WTC11 (cell line): ENCODE data around the gene CCNB1. TPM values are rescaled to one million over a fixed set of nuclear protein-coding genes. Genes with fewer than 3 reads are reported as not detected.
"Not testable (repeated sequence)": the region's sequence is repeated elsewhere in the genome, so short reads cannot be mapped to it uniquely, and the experiment has no call there.

ENCODE experiments used
- ATAC-seq: fragments of 200-7000 bp; cut with Tn5 transposase; 2 replicates; pipeline ENCODE4 v1.10.0; 2021; ENCODE audit warnings: mild to moderate bottlenecking, moderate library complexity
- CTCF ChIA-PET: fragments of 300-600 bp; sonication (Branson Sonifier 250); formaldehyde crosslinking; loops from one replicate; lab custom pipeline; 2021; ENCODE audit warnings: antibody characterized with exemption; lab: Charles Lee
- POLR2A ChIA-PET: fragments of 350-600 bp; sonication (Branson Sonifier 250); formaldehyde crosslinking; loops from one replicate; lab custom pipeline; 2021; ENCODE audit warnings: antibody characterized with exemption; lab: Charles Lee
- DNase-seq: peaks from one replicate; pipeline ENCODE4 v3.0.0; 2021; ENCODE audit warnings: low spot score
- H3K27ac Mint-ChIP-seq: 2 replicates; pipeline ENCODE4 v1.8.0; 2021; ENCODE audit warnings: mixed read lengths
- H3K27me3 Mint-ChIP-seq: 2 replicates; pipeline ENCODE4 v1.8.0; 2021; ENCODE audit warnings: low read depth, mild to moderate bottlenecking, moderate library complexity, mixed read lengths
- H3K36me3 Mint-ChIP-seq: 2 replicates; pipeline ENCODE4 v1.8.0; 2021; ENCODE audit warnings: mixed read lengths
- H3K4me1 Mint-ChIP-seq: 2 replicates; pipeline ENCODE4 v1.8.0; 2022; ENCODE audit warnings: mixed read lengths
- H3K4me3 Mint-ChIP-seq: 2 replicates; pipeline ENCODE4 v1.8.0; 2021; ENCODE audit warnings: mild to moderate bottlenecking, moderate library complexity, mixed read lengths
- H3K9me3 Mint-ChIP-seq: 2 replicates; pipeline ENCODE4 v1.8.0; 2021; ENCODE audit warnings: mixed read lengths
- ATF2 ChIP-seq: sonication (generic); formaldehyde crosslinking; IDR thresholded peaks from 2 replicates; pipeline ENCODE4 v1.8.1; 2022; ENCODE audit warnings: low read depth, missing genetic modification reagents, borderline replicate concordance
- CREB1 ChIP-seq: sonication (generic); formaldehyde crosslinking; IDR thresholded peaks from 2 replicates; pipeline ENCODE4 v1.8.0; 2023; ENCODE audit warnings: mild to moderate bottlenecking, missing genetic modification reagents
- CTCF ChIP-seq: fragments of 200-600 bp; IDR thresholded peaks from 2 replicates; pipeline ENCODE4 v1.8.0; 2022; ENCODE audit warnings: antibody characterized with exemption
- E2F4 ChIP-seq: sonication (generic); formaldehyde crosslinking; IDR thresholded peaks from 2 replicates; pipeline ENCODE4 v1.8.1; 2022; ENCODE audit warnings: low read depth, mild to moderate bottlenecking, moderate library complexity, missing genetic modification reagents, borderline replicate concordance
- ELF4 ChIP-seq: sonication (generic); formaldehyde crosslinking; IDR thresholded peaks from 2 replicates; pipeline ENCODE4 v1.8.1; 2022; ENCODE audit warnings: low read depth, mild to moderate bottlenecking, moderate library complexity, missing genetic modification reagents
- ETV6 ChIP-seq: sonication (generic); formaldehyde crosslinking; IDR thresholded peaks from 2 replicates; pipeline ENCODE4 v1.8.1; 2022; ENCODE audit warnings: mild to moderate bottlenecking, missing genetic modification reagents
- FOXK1 ChIP-seq: sonication (generic); formaldehyde crosslinking; IDR thresholded peaks from 2 replicates; pipeline ENCODE4 v1.8.0; 2022; ENCODE audit warnings: mild to moderate bottlenecking, moderate library complexity, missing genetic modification reagents
- GTF2I ChIP-seq: fragments of 250-450 bp; sonication (Bioruptor Pico); conservative IDR thresholded peaks from 2 replicates; pipeline ENCODE4 v1.4.0; 2021; ENCODE audit warnings: mild to moderate bottlenecking
- IRF1 ChIP-seq: sonication (generic); formaldehyde crosslinking; IDR thresholded peaks from 2 replicates; pipeline ENCODE4 v1.8.0; 2023; ENCODE audit warnings: missing genetic modification reagents
- MAX ChIP-seq: sonication (generic); formaldehyde crosslinking; IDR thresholded peaks from 2 replicates; pipeline ENCODE4 v1.8.0; 2022; ENCODE audit warnings: mild to moderate bottlenecking, missing genetic modification reagents
- NFATC4 ChIP-seq: fragments of 250-450 bp; sonication (Bioruptor Pico); IDR thresholded peaks from 2 replicates; pipeline ENCODE4 v1.9.0; 2021; ENCODE audit warnings: mild to moderate bottlenecking
- PREB ChIP-seq: sonication (generic); formaldehyde crosslinking; IDR thresholded peaks from 2 replicates; pipeline ENCODE4 v1.8.1; 2022; ENCODE audit warnings: mild to moderate bottlenecking, missing genetic modification reagents, moderate library complexity, borderline replicate concordance
- RORB ChIP-seq: fragments of 250-450 bp; sonication (Bioruptor Pico); IDR thresholded peaks from 2 replicates; pipeline ENCODE4 v1.9.0; 2021; ENCODE audit warnings: mild to moderate bottlenecking
- TP53 ChIP-seq: sonication (generic); formaldehyde crosslinking; IDR thresholded peaks from 2 replicates; pipeline ENCODE4 v1.8.1; 2023; ENCODE audit warnings: mild to moderate bottlenecking, missing genetic modification reagents
- USF2 ChIP-seq: sonication (generic); formaldehyde crosslinking; IDR thresholded peaks from 2 replicates; pipeline ENCODE4 v1.8.1; 2023; ENCODE audit warnings: mild to moderate bottlenecking, missing genetic modification reagents, moderate library complexity
- ZNF121 ChIP-seq: sonication (generic); formaldehyde crosslinking; IDR thresholded peaks from 2 replicates; pipeline ENCODE4 v1.8.0; 2023; ENCODE audit warnings: missing genetic modification reagents
- ZNF396 ChIP-seq: fragments of 250-450 bp; sonication (Bioruptor Pico); IDR thresholded peaks from 2 replicates; pipeline ENCODE4 v1.8.0; 2021; ENCODE audit warnings: mild to moderate bottlenecking, moderate library complexity, borderline replicate concordance
- ZNF423 ChIP-seq: fragments of 250-450 bp; sonication (Bioruptor Pico); IDR thresholded peaks from 2 replicates; pipeline ENCODE4 v2.1.2; 2022; ENCODE audit warnings: mild to moderate bottlenecking, moderate library complexity
- ZNF671 ChIP-seq: fragments of 250-450 bp; sonication (Bioruptor Pico); IDR thresholded peaks from 2 replicates; pipeline ENCODE4 v1.8.0; 2021; ENCODE audit warnings: mild to moderate bottlenecking
- total RNA-seq: library from RNA; stranded (reverse); gene quantifications from 3 replicates; pipeline ENCODE4 v1.2.3, GENCODE V29; 2021

The CCNB1 gene
- total RNA-seq, 1 experiment from 2014 or later = 312 TPM

GRCh38 chr5:69137208-69137607 lies 29.7 kb upstream of the CCNB1 start:
- ATAC-seq, H3K4me3 Mint-ChIP-seq, H3K27ac Mint-ChIP-seq, H3K27me3 Mint-ChIP-seq, POLR2A ChIA-PET, H3K4me1 Mint-ChIP-seq, H3K36me3 Mint-ChIP-seq, DNase-seq, CTCF ChIA-PET: not testable (repeated sequence)
- H3K9me3 Mint-ChIP-seq = peaks cover 15% of the 10 kb centered on the region
- TF ChIP-seq ZNF121 (CRISPR knock-in tag) = peak; percentile 29; the same call in 1 of the 2 replicates
- 0 out of 2 replicates have a peak, but pooled peaks have one; percentile 21 for TF ChIP-seq GTF2I (CRISPR knock-in tag)

- ChIA-PET POLR2A (interaction anchor here (0.6 kb wide), 1 partner anchor 239 kb away, joined by 3 read pairs; no protein-coding TSS in a partner anchor), CTCF (no interaction called here)
- TF ChIP-seq RORB (no peak), TP53 (no peak)
- TF ChIP-seq, all 79 proteins: peak for 0
- Mint-ChIP-seq H3K4me3 (no peak overlapping the region), H3K36me3 (no peaks in the 10 kb centered on the region), H3K27me3 (no peaks in the 10 kb centered on the region), H3K4me1 (peaks cover 10% of the 10 kb centered on the region), H3K27ac (no peak overlapping the region), H3K9me3 (peaks cover 15% of the 10 kb centered on the region)
- DNase-seq (no peak), ATAC-seq (no peak)
These were observed 29.1 kb upstream of the CCNB1 start for GRCh38 chr5:69137807-69138206.

- H3K36me3 Mint-ChIP-seq = no peaks in the 10 kb centered on the region
- POLR2A ChIA-PET = no interaction called here
- H3K27ac Mint-ChIP-seq = no peak overlapping the region
- peaks cover 10% of the 10 kb centered on the region for H3K4me1 Mint-ChIP-seq
- CTCF ChIA-PET = no interaction called here
- H3K27me3 Mint-ChIP-seq = no peaks in the 10 kb centered on the region
- H3K4me3 Mint-ChIP-seq = no peak overlapping the region
- ATAC-seq (no peak), DNase-seq (no peak)
- peaks cover 20% of the 10 kb centered on the region for H3K9me3 Mint-ChIP-seq
- TF ChIP-seq E2F4 (CRISPR knock-in tag) (no peak), FOXK1 (CRISPR knock-in tag) (no peak), NFATC4 (no peak)
These were observed 28.2 kb upstream of the CCNB1 start for GRCh38 chr5:69138766-69139165.

- H3K4me1 Mint-ChIP-seq, ATAC-seq, H3K36me3 Mint-ChIP-seq, DNase-seq, H3K27ac Mint-ChIP-seq, H3K4me3 Mint-ChIP-seq, H3K27me3 Mint-ChIP-seq: not testable (repeated sequence)
- H3K9me3 Mint-ChIP-seq = peaks cover 20% of the 10 kb centered on the region
- POLR2A ChIA-PET = interaction anchor here (0.6 kb wide), 1 partner anchor 137 kb away, joined by 3 read pairs; no protein-coding TSS in a partner anchor
- CTCF ChIA-PET = interaction anchor here (1.0 kb wide), 1 partner anchor 47 kb away, joined by 3 read pairs; no protein-coding TSS in a partner anchor
These were observed 26.7 kb upstream of the CCNB1 start for GRCh38 chr5:69140239-69140638.

- H3K36me3 Mint-ChIP-seq = no peaks in the 10 kb centered on the region
- no peak overlapping the region for H3K4me3 Mint-ChIP-seq
- no peak for DNase-seq
- H3K4me1 Mint-ChIP-seq = peaks cover 8% of the 10 kb centered on the region
- ATAC-seq = no peak
- peaks cover 20% of the 10 kb centered on the region for H3K9me3 Mint-ChIP-seq
- POLR2A ChIA-PET = interaction anchor here (0.6 kb wide), 1 partner anchor 138 kb away, joined by 3 read pairs; no protein-coding TSS in a partner anchor
- H3K27me3 Mint-ChIP-seq = no peaks in the 10 kb centered on the region
- CTCF ChIA-PET = interaction anchor here (1.0 kb wide), 1 partner anchor 48 kb away, joined by 3 read pairs; no protein-coding TSS in a partner anchor
- no peak for TF ChIP-seq USF2 (CRISPR knock-in tag)
- TF ChIP-seq ETV6 (CRISPR knock-in tag) = no peak
- TF ChIP-seq IRF1 (CRISPR knock-in tag) = no peak
- TF ChIP-seq ZNF423 (CRISPR knock-in tag) = no peak
- no peak for TF ChIP-seq CTCF
- TF ChIP-seq ZNF671 = no peak
- TF ChIP-seq MAX (CRISPR knock-in tag) = no peak
- no peak for TF ChIP-seq ELF4 (CRISPR knock-in tag)
- TF ChIP-seq ZNF396 = no peak
- no peak for TF ChIP-seq PREB (CRISPR knock-in tag)
- no peak for TF ChIP-seq CREB1 (CRISPR knock-in tag)
- no peak for TF ChIP-seq ATF2 (CRISPR knock-in tag)
- no peak overlapping the region for H3K27ac Mint-ChIP-seq
These were observed 26.1 kb upstream of the CCNB1 start for GRCh38 chr5:69140827-69141226.
